Peyer's patch (tissue), 4 donors: ENCODE measurements around the gene ZDHHC11. TPM values are rescaled to one million over a fixed set of nuclear protein-coding genes. Genes with fewer than 3 reads are reported as not detected.

Experiments
- DNase-seq, 3 donors: peaks; one replicate each; pipeline ENCODE4 v3.0.0-alpha.2; 2017 to 2019
- H3K27ac ChIP-seq, 4 donors: fragments of 200-600 bp; sonication (generic); one replicate each; pipeline ENCODE4 v1.5.1; 2016 to 2019
- H3K27me3 ChIP-seq, 2 donors: fragments of 200-600 bp; sonication (generic); one replicate each; pipeline ENCODE4 v1.5.1; 2019
- H3K36me3 ChIP-seq, 3 donors: fragments of 200-600 bp; sonication (generic); one replicate each; pipeline ENCODE4 v1.5.1; 2016 to 2019
- H3K4me1 ChIP-seq, 4 donors: fragments of 200-600 bp; sonication (generic); one replicate each; pipeline ENCODE4 v1.5.1; 2016 to 2019
- H3K4me3 ChIP-seq, 4 donors: fragments of 200-600 bp; sonication (generic); 1 replicate in 3 of 4; 2 replicates in 1 of 4; pipeline ENCODE4 v1.5.1; 2016 to 2019; ENCODE audit warnings: mild to moderate bottlenecking in 1 of 4
- H3K9me3 ChIP-seq, 4 donors: fragments of 200-600 bp; sonication (generic); one replicate each; pipeline ENCODE4 v1.5.1; 2016 to 2019; ENCODE audit warnings: mild to moderate bottlenecking in 1 of 4
- CTCF ChIP-seq, 6 experiments: fragments of 450-650 bp in 4 of 6; fragments of 200-600 bp in 2 of 6; sonication (generic) in 1 of 6; IDR thresholded peaks; one replicate each; pipeline ENCODE4 v1.5.1; 2017 to 2019; ENCODE audit warnings: antibody characterized with exemption in 6 of 6, mild to moderate bottlenecking in 3 of 6, moderate library complexity in 1 of 6
- POLR2A ChIP-seq, 2 donors: fragments of 450-650 bp; IDR thresholded peaks; one replicate each; pipeline ENCODE4 v1.5.1; 2017; ENCODE audit warnings: antibody characterized with exemption in 2 of 2, mild to moderate bottlenecking in 2 of 2, moderate library complexity in 2 of 2
- total RNA-seq, 4 donors: library from RNA; depleted of rRNA; stranded (reverse); fragments of >200 nt; gene quantifications; one replicate each; pipeline ENCODE4 v1.1.0, GENCODE V29; 2016

ZDHHC11 gene
- total RNA-seq, 4 donors from 2014 or later: 7.7 to 82.5 (median 29.6) TPM

- H3K27me3 ChIP-seq: no peaks in the 10 kb centered on the region
- H3K4me3 ChIP-seq: no peak overlapping the region
- peaks cover 0 to 8% (median 0%) of the 10 kb centered on the region in 4 donors for H3K4me1 ChIP-seq
- no peaks in the 10 kb centered on the region for H3K9me3 ChIP-seq
- H3K27ac ChIP-seq: no peak overlapping the region
- no peak for TF ChIP-seq CTCF (IDR thresholded peaks at IDR 0.05)
- no peak for TF ChIP-seq POLR2A (IDR thresholded peaks at IDR 0.05)
- no peak for DNase-seq
- peaks cover 0 to 91% (median 0%) of the 10 kb centered on the region in 3 donors for H3K36me3 ChIP-seq
Observed at GRCh38 chr5:870956-871355, 20.2 kb upstream of the ZDHHC11 start.

- Histone ChIP-seq H3K9me3 (no peaks in the 10 kb centered on the region), H3K36me3 (peaks cover 0 to 91% (median 0%) of the 10 kb centered on the region in 3 donors), H3K27ac (no peak overlapping the region), H3K4me3 (no peak overlapping the region), H3K4me1 (peaks cover 0 to 8% (median 0%) of the 10 kb centered on the region in 4 donors), H3K27me3 (no peaks in the 10 kb centered on the region)
- no peak for DNase-seq
- TF ChIP-seq CTCF (IDR thresholded peaks at IDR 0.05) (no peak), POLR2A (IDR thresholded peaks at IDR 0.05) (no peak)
Observed at GRCh38 chr5:868428-869135, 17.8 kb upstream of the ZDHHC11 start.

- DNase-seq: no peak
- TF ChIP-seq CTCF (IDR thresholded peaks at IDR 0.05) (peak in 3 of 6 experiments; percentile 24 to 35 (median 31)), POLR2A (IDR thresholded peaks at IDR 0.05) (no peak)
Observed at GRCh38 chr5:867300-867870, 16.6 kb upstream of the ZDHHC11 start.

GRCh38 chr5:865771-866170, 15.0 kb upstream of the ZDHHC11 start:
- peaks cover 0 to 8% (median 0%) of the 10 kb centered on the region in 4 donors for H3K4me1 ChIP-seq
- H3K27me3 ChIP-seq: no peaks in the 10 kb centered on the region
- no peaks in the 10 kb centered on the region for H3K9me3 ChIP-seq
- no peak for DNase-seq
- H3K27ac ChIP-seq: no peak overlapping the region
- peaks cover 0 to 75% (median 0%) of the 10 kb centered on the region in 3 donors for H3K36me3 ChIP-seq
- TF ChIP-seq CTCF (IDR thresholded peaks at IDR 0.05) (no peak), POLR2A (IDR thresholded peaks at IDR 0.05) (no peak)
- H3K4me3 ChIP-seq: no peak overlapping the region

More at GRCh38 chr5:867300-867870, 16.6 kb upstream of the ZDHHC11 start:
- Histone ChIP-seq H3K27ac (peak overlapping the region in 1 of 4 donors; percentile 34), H3K27me3 (no peaks in the 10 kb centered on the region), H3K4me3 (no peak overlapping the region), H3K36me3 (peaks cover 0 to 91% (median 0%) of the 10 kb centered on the region in 3 donors), H3K9me3 (no peaks in the 10 kb centered on the region), H3K4me1 (peaks cover 0 to 8% (median 0%) of the 10 kb centered on the region in 4 donors)

- Histone ChIP-seq H3K27ac (no peak overlapping the region), H3K9me3 (no peaks in the 10 kb centered on the region), H3K27me3 (no peaks in the 10 kb centered on the region), H3K4me3 (no peak overlapping the region), H3K36me3 (peaks cover 0 to 69% (median 0%) of the 10 kb centered on the region in 3 donors), H3K4me1 (peaks cover 0 to 8% (median 0%) of the 10 kb centered on the region in 4 donors)
- no peak for DNase-seq
- TF ChIP-seq POLR2A (IDR thresholded peaks at IDR 0.05) (no peak), CTCF (IDR thresholded peaks at IDR 0.05) (no peak)
Observed at GRCh38 chr5:865168-865521, 14.4 kb upstream of the ZDHHC11 start.
